Cerebellar cortex (tissue), 1 donor: ENCODE results near the gene TMEM240.
A peak's percentile ranks its signal among the peaks of the same experiment; 100 is the strongest.
"Not testable (repeated sequence)": the region's sequence is repeated elsewhere in the genome, so short reads cannot be mapped to it uniquely, and the experiment has no call there.

Source experiments
- DNase-seq: peaks from one replicate; pipeline ENCODE4 v3.0.0-alpha.2; 2015; ENCODE audit warnings: low spot score

Gene TMEM240

DNA sequence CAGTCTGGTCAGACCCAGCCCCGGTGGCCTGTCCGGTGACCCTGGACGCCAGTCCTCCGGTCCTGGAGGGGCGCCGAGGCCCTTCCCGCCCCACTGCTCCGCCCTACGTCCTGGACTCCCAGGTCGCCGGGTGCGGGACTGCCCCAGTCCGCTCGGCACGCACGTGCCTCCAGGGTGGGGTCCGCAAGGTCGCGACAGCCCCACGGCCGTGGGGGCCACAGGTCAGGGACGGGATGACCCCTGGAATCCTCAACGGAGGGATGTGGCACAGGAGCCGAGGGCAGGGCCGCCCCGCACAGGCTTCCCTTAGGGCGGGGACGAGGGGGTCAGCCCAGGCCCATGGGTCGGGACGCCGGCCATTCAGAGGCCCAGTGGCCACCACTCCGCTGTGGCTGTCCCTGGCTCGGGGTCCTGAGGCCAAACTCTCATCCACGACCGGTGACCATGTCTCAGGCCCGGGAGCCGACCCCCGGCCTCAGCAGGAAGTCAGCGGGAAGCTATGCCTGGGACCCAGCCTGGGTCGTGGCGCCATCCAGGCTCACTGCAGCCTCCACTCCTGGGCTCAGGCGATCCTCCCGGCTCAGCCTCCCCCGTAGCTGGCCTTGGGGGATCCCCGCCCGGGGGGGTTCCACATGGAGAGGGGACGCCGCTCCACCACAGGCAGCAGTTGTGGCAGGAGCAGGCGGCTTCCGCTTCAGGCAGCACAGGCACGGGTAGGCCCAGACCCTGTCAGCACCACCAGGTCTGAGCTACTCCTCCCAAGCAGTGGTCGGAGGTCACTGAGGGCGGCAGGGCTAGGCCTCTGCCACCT, 599 bp upstream of the TMEM240 start:
- no peak for DNase-seq

DNA sequence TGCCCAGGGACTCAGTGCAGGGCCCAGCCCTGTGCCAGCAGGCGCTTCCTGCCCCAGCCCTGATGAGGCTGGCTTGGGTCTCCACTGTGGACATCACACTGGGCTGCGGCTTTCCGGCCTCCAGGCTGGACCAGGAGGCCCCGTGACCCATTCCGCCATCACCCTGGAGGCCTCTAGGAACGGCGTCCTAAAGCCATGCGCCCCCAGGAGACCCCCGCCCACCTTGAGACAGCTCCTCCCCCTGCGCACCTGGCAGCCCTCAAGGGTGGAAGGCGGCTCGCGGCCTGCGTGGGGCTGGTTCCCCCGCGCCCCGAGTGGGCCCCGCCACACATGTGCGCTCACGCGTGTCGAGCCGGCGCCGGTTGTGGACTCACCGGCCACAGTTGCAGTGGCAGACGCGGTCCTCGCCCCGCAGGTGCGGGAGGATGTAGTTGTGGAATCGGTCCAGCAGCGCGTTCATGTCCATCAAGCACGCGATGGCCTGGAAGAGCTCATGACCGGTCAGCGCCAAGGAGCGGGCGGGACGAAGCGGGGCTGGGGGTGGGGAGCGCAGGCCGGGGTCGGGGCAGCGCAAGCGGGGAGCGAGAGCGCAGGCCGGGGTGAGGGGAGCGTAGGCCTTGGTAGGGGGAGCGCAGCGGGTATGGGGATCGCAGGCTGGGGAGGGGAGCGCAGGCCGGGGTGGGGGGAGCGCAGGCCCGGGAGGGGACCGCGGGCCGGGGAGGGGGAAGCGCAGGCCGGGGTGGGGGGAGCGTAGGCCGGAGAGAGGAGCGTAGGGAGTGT, 924 bp downstream of the TMEM240 start:
- DNase-seq, result peak; percentile 46

GRCh38 chr1:1538989-1539309, 1.5 kb downstream of the TMEM240 start:
- DNase-seq, result no peak

DNA sequence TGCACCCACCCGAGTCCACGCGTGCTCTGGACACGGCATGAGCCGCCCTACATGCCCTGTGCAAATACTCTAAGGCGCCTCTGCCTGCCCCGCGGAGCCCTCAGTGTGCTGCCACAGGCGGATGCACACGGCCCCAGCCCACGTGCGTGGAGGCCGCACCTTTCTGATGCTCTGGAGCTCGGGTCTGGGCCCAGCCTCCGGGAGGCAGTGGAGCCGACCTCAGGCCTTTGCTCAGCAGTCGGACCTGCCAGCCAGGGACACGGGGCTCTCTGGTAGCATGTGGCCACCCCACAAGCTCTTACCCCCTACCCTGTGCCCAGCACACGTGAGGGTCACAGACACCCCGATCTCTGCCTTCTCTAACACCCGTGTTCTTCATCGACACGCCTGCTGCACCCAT, 2.1 kb downstream of the TMEM240 start:
- no peak for DNase-seq

DNA sequence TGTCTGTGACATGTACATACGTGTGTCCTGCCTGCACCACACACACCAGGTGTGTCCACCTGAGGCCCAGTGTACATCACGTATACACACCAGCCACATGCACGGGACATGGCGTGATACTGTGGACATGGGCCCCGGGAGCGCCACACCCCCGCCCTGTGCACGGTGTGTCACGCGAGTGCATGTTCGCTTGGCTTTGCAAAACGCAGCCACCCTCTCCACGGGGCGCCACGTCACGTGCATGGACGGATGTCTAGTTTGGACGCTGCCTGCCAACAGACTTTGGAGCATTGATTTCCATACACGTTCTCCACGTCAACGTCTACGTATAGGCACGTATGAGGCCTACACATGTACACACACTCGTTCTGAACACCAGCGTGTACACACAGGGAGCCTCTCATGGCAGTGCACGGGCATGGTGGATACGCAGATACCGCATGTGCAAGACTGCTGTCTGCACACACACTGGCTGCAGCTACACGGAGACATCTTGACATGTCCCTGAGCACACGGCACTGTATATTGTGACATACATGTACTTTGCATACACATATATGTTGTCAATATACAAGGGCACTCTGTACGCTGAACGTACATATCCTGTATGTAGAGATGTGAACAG, 2.7 kb downstream of the TMEM240 start:
- DNase-seq, result no peak

DNA sequence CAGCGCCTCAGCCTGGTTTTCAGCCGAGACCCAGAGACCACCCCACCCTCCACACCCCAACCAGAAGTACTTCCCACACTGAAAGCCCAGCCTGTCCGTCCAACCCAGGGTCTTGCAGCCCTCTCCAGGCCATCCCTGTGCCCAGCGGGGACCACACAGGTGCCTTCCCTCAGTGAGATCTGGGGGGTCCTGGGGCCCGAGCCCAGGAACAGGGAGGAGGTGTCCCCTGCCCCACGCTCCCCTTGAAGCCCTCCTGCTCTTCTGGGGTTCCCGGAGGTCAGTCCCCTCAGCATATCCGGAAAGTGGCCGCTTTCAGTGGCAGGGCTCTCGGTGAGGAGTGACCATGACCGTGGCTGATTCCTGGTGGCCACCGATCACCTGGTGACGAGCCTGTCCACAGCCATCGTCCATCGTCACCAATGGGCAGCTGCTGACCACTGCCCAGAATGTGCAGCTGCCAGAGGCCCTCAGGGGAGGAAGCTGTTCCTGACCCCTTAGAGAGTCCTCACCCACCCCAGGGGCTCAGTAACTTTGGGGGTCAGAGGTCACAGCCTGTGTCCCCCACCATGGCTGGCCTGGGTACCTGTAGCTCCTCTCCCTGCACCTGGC, 3.4 kb downstream of the TMEM240 start:
- DNase-seq, result no peak

DNA sequence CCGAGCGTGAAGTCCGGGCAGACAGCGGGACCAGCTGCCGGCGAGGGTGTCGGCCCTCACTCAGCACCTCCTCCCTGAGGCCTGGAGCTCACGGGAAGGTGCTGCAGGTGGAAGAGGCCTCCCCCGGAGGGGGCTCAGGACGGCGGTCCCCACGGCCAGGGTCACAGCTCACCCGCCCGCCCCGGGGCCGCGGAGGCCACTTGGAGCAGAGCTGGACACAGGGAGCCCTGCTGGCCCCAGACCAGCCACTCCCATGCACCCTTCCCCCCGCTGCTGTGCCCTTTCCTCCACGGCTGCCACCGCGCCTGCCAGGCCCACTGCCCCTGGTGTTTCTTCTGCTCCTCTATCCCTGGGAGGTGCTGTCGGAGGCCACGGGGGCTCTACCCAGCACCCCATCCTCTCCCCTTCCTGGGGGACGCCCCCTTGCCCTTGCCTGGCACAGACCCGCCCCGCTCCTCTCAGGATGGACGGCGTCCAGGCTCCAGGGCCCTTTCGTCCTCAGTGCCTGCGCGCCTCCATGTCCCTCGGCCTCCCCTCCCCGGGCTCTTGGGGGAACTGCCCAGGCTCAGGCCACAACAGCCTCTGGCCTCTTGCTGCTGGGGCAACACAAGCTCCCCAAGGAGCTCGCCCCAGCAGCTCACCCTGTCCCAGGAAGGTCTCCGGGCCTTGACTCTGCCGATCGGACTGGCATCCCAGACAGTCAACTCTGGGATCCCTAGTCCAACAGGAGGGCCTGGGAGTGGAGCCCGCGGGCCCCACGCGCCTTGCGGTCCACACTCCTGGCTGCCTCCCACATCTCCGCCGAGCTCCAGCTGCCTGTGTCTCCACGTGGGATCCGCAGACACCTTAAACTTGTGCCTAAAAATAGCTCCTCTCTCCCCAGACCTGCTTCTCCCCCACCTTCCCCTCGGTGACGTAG, 4.1 kb downstream of the TMEM240 start:
- no peak for DNase-seq

- DNase-seq, result no peak
Measured at GRCh38 chr1:1535201-1536018, 5.0 kb downstream of the TMEM240 start.

DNA sequence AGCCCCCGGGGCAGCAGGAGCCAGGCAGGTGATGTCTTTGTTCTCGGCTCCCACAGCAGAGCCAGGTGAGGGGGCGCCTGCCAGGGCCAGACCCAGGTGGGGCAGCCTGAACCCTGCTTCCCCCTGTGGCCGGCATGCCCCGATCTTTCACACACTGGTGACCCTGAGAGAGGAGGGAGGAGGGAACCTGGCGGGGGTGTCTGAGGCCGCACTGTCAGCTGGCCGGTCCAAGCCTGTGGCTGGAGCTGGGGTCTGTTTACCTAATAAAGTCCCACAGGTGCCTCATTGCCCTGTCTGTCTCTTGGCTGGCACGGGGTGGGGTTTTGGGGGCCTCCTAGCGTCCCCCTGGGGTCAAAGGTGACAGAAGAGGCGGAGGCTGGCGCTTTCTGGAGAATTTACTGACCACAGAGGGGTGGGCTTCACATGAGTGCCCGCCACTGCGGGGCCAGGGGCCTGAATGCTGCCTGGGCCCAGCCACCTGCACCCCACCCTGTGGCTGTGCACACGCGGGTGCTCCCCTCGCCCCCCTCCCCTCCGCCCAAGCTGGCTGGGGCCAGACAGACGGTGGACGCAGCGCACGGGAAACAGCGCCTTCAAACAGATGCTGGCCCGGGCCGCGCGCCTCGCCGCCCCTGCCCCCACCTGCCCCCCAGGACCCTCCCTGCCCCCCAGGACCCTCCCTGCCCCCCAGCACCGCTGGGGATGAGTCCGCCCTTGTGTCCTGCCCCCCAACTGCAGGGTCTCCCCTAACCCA, 5.8 kb downstream of the TMEM240 start:
- no peak for DNase-seq

- not testable (repeated sequence) for DNase-seq
Measured at GRCh38 chr1:1533894-1534291, 6.5 kb downstream of the TMEM240 start.

DNA sequence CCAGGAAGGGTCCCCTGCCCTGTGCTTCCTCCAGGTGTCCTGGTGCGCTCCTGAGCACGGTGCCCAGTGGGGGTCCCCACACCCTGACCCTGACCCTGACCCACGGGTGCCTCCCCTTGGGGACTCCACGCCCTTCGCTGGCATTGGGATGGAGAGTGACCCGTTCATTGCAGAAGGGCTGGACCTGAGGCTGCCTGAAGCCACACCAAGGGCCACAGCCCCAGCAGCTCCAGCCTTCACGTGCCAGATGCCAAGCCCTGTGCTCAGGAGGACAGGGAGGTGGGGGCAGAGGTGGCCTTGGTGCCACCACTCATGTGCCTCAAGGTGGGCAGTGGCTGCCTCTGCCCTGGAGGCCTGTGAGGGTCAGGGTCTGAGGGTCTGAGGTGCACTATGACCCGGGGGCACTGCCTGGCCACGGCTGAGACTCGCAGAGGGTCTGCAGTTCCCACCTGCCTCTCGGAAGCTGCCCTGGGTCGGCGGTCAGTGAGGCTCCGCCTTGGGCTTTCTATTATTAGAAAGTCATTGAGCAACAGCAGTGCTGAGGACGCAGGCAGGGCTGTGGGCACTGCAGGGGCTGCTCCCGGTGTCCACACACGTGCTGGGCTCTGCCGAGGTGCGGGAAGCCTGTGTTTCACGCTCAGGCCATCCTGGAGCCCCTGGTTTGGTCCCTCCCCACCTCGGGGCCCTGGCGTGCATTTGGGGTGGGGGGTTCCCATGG, 7.1 kb downstream of the TMEM240 start:
- not testable (repeated sequence) for DNase-seq

DNA sequence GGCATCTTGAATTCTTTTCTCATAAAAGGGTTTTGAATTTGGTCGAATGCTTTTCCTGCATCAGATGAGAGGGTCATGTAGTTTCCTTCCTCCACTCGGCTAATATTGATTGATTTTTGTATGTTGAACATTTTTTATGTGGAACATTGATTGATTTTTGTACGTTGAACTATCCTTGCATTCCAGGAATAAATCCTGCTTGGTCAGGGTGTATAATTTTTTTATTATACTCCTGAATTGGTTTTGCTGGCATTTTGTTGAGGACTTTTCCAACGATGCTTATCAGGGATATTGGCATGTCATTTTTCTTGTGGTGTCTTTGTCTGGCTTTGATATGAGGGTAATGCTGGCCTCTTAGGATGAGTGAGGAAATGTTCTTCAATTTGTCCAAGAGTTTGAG, 8.5 kb downstream of the TMEM240 start:
- no peak for DNase-seq

DNA sequence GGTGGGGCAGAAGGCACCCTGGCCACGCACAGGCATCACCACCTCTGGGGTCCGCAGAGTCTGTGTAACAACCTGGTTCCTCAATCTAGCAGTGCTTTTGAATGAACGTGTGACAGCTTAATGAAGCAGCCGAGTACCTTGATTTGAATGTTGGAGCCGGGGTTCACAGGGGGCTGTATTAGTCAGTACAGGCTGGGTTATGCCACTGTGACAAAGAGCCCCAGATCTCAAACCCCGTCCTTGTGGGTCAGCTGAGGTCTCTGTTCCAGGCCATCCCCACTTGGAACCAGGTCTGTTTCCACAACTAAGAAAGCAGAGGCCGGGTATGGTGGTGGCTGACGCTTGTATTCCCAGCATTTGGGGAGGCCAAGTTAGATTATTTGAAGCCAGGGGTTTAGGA, 10.5 kb downstream of the TMEM240 start:
- DNase-seq, result no peak

DNA sequence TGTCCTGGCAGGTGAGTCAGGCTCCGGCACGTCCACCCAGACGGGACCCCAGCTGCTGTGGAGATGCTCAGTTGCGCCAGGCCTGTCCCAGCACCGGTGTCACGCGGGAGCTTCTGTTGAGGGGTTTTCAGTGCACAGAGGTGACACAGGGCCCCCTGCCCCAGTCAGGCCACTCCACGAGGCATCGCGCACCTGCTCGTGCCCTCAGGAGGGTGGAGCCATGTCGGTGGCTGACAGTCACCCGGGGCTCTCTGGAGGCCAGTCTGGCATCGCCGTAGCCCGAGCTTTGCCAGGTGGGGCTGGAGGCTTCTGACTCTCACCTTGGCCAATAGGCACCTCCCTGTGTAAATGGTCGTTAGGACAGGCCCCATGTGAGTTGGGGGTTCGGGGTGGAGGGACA, 11.1 kb downstream of the TMEM240 start:
- DNase-seq, result no peak

DNA sequence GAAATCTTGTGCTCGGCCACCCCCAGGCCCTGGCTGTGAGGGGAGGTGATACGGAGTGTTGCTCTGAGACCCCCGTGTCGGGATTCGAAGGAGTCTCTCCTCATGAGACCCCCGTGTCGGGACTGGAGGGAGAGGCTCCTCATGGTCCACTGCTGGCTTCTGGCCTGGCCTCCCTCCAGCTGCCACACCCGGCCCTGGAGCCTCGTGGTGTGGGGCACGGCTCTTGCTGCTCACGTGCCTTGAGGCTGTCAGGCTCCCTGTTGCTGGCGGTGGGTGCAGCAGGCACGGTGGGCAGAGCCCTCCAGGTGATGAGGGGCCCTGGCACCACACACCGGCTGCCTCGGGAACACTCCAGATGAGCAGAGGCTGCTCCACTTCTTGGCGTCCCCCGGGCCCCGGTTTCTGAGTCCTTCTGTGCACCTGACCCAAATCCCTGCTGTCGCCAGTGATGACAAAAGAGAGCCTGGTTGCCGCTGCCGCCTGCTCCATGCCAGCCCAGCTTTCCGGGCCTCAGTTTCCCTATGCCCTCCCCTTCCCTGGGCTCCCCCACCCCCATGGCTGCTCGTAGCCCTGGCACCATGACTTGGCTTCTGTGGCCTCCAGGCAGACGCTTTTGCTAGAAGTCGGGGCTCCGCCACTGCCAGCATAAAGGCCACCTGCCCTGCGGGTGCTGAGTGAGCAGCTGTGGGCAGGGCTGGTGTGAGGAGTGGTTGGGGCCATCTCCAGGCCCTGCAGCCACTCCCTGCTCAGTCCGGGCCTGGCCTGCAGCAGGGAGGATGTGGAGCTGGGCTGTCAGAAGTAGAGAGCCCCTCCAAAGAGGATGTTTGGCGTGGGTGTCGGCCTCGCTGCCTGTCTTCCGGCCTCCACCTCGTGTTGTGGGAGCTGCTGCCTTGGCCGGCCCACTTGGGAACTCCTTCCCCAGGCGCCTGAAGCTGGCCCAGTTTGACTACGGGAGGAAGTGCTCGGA, 11.8 kb downstream of the TMEM240 start:
- DNase-seq, result no peak

GRCh38 chr1:1527092-1527816, 13.2 kb downstream of the TMEM240 start:
- no peak for DNase-seq

GRCh38 chr1:1526476-1526875, 13.9 kb downstream of the TMEM240 start:
- DNase-seq, result not testable (repeated sequence)
